ENCODE measurements around the gene KCNJ14. TPM values are rescaled to one million over a fixed set of nuclear protein-coding genes. Genes with fewer than 3 reads are reported as not detected.

Gene KCNJ14
- total RNA-seq, 1 donor from 2014 or later, result 0.54 TPM

DNA sequence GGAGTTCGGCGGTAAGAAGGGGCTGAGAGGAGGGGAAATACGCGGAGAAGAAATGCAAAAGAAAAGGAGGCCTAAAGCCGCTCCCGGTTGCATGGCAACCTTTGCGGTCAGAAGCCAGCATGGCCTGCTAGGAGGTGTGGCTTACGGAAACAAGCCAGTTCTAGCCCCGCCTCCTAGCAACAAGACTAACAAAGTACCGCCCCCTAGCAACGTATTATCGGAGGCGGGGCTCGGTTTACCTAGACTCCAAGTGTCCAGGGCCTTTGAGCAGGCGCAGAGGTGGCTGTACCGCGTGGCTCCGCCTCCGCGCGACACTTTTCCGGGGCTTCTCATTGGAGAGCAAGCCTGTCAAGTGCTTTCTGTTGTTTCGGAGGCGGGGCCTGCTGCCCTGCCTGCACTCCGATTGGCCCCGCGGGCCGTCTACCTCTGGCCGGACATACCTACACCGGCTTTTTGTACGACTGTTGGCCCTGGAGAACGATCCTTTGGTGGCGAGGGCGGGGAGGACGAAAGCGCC lies 13.5 kb downstream of the KCNJ14 start:
- no peak for TF ChIP-seq CTCF (IDR thresholded peaks at IDR 0.05; ENCODE audit: insufficient read depth, low read length, poor library complexity, severe bottlenecking)
- Histone ChIP-seq H3K4me3 (ENCODE audit: low read depth, low read length) (peak overlapping the region; percentile 93), H3K27me3 (ENCODE audit: control insufficient read depth, insufficient read depth, low read length) (no peaks in the 10 kb centered on the region), H3K36me3 (ENCODE audit: control insufficient read depth, insufficient read depth, low read length) (peaks cover 3% of the 10 kb centered on the region)
- peak; percentile 98 for DNase-seq (ENCODE audit: low read depth)

DNA sequence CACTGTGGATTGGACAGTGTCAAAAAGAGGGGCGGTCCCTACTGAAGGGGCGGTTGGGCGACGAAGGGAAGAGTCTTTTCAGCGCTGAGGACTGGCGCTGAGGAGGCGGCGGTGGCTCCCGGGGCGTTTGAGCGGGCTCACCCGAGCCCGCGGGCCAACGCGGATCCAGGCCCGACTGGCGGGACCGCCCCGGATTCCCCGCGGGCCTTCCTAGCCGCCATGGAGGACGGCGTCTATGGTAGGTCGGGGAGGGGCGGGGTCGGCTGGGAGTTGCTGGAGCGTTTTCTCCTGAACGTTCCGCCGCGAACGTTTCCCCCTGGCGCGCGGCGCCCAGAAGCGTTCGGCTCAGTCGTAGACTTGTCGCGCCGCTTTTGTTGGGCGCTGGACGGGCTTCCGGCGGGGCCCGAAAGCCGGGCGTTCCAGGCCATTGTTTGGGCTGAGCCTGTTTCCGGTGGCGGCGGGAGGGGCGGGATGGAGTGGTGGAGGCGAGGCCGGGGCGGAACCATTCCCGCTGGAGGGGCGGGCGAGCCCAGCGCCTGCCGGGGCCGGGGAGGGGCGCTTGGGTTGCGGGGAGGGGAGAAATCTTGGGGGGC lies 14.0 kb downstream of the KCNJ14 start, which contains the start of gene CYTH2:
CYTH2 (plus strand) TSS at position 81 of the 593 bp plus-strand sequence; CDS start at position 220, 139 bp downstream.
- DNase-seq (ENCODE audit: low read depth), result no peak
- TF ChIP-seq CTCF (IDR thresholded peaks at IDR 0.05; ENCODE audit: insufficient read depth, low read length, poor library complexity, severe bottlenecking), result no peak
- no peaks in the 10 kb centered on the region for H3K27me3 ChIP-seq (ENCODE audit: control insufficient read depth, insufficient read depth, low read length)
- peaks cover 4% of the 10 kb centered on the region for H3K36me3 ChIP-seq (ENCODE audit: control insufficient read depth, insufficient read depth, low read length)
- H3K4me3 ChIP-seq (ENCODE audit: low read depth, low read length), result peak within 1 kb of the TSS; percentile 93

- H3K4me3 ChIP-seq (ENCODE audit: low read depth, low read length), result peak overlapping the region; percentile 93
- H3K27me3 ChIP-seq (ENCODE audit: control insufficient read depth, insufficient read depth, low read length), result no peaks in the 10 kb centered on the region
- DNase-seq (ENCODE audit: low read depth), result no peak
- H3K36me3 ChIP-seq (ENCODE audit: control insufficient read depth, insufficient read depth, low read length), result peaks cover 5% of the 10 kb centered on the region
- no peak for TF ChIP-seq CTCF (IDR thresholded peaks at IDR 0.05; ENCODE audit: insufficient read depth, low read length, poor library complexity, severe bottlenecking)
Observed at GRCh38 chr19:48469934-48470680, 14.7 kb downstream of the KCNJ14 start.

DNA sequence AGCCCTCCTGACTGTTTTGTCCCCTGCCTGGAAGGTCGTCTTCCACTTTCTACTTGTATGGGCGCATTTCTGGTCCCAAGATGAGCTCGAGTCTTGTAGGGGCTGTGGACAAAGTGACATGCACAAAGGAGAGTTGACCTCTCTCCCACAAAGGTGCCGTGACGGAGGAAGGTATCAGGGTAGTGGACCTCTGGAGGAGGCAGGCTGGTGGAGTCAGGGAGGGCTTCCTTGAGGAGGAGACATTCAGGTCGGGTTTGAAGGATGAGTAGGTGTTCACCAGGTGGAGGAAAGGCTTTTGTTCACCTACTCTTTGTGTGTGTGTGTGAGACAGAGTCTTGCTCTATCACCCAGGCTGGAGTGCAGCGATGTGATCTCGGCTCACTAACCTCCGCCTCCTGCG lies 15.5 kb downstream of the KCNJ14 start:
- TF ChIP-seq CTCF (IDR thresholded peaks at IDR 0.05; ENCODE audit: insufficient read depth, low read length, poor library complexity, severe bottlenecking), result no peak
- Histone ChIP-seq H3K27me3 (ENCODE audit: control insufficient read depth, insufficient read depth, low read length) (no peaks in the 10 kb centered on the region), H3K4me3 (ENCODE audit: low read depth, low read length) (no peak overlapping the region), H3K36me3 (ENCODE audit: control insufficient read depth, insufficient read depth, low read length) (peaks cover 7% of the 10 kb centered on the region)
- DNase-seq (ENCODE audit: low read depth), result no peak

GRCh38 chr19:48471836-48472235 lies 16.5 kb downstream of the KCNJ14 start:
- H3K4me3 ChIP-seq (ENCODE audit: low read depth, low read length), result no peak overlapping the region
- H3K27me3 ChIP-seq (ENCODE audit: control insufficient read depth, insufficient read depth, low read length), result no peaks in the 10 kb centered on the region
- no peak for TF ChIP-seq CTCF (IDR thresholded peaks at IDR 0.05; ENCODE audit: insufficient read depth, low read length, poor library complexity, severe bottlenecking)
- DNase-seq (ENCODE audit: low read depth), result no peak
- peaks cover 7% of the 10 kb centered on the region for H3K36me3 ChIP-seq (ENCODE audit: control insufficient read depth, insufficient read depth, low read length)
